ENCODE data around the gene KLF7.

GRCh38 chr2:207061181-207061580 lies 104.6 kb downstream of the KLF7 start:
- TF ChIP-seq CTCF (IDR thresholded peaks at IDR 0.05) (no peak), POLR2A (IDR thresholded peaks at IDR 0.05) (no peak)
